GM06990 (cell line): ENCODE measurements around the gene IL10RA.
"Not testable (repeated sequence)": the region's sequence is repeated elsewhere in the genome, so short reads cannot be mapped to it uniquely, and the experiment has no call there.

Experiments
- DNase-seq: peaks from one replicate; pipeline ENCODE4 v3.0.0-alpha.2; 2011; ENCODE audit not compliant: insufficient read length; ENCODE audit errors: extremely low read depth
- H3K27me3 ChIP-seq: replicated peaks from 2 replicates; pipeline ENCODE4 v1.6.0; 2011; ENCODE audit warnings: low read length; ENCODE audit not compliant: control insufficient read depth, insufficient read depth
- H3K36me3 ChIP-seq: 2 replicates; pipeline ENCODE4 v1.5.1; 2011; ENCODE audit warnings: low read length; ENCODE audit not compliant: control insufficient read depth, insufficient read depth
- H3K4me3 ChIP-seq: replicated peaks from 2 replicates; pipeline ENCODE4 v1.5.1; 2011; ENCODE audit warnings: low read depth, mild to moderate bottlenecking, control low read depth, low read length
- TF ChIP-seq, protein P1 (sequence below): IDR thresholded peaks from 2 replicates; pipeline ENCODE4 v1.5.1; 2011; ENCODE audit warnings: low read length, control low read depth, mild to moderate bottlenecking, inconsistent platforms; ENCODE audit not compliant: insufficient read depth, poor library complexity, severe bottlenecking

IL10RA gene

DNA sequence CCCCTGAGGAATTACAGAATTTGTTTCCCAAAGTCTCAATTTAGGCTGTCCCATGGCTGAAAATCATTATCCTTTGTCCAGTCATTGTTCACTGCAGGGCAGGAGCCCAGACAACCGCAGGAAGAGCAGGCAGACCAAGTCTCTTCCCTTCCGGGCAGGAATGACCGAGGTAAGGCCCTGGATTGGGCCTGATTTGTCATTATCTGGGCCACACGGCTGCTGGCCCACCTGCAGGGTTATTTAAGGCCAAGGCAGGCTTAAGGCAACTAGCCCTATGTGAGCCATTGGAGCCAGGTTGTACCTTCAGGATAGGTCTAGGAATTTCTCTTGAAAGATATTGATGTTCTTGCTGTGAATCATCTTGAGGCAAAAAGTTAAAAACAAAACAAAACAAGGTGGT lies 9.7 kb upstream of the IL10RA start:
- Histone ChIP-seq H3K27me3 (no peaks in the 10 kb centered on the region), H3K4me3 (no peak overlapping the region), H3K36me3 (no peaks in the 10 kb centered on the region)
- TF ChIP-seq, protein P1, sequence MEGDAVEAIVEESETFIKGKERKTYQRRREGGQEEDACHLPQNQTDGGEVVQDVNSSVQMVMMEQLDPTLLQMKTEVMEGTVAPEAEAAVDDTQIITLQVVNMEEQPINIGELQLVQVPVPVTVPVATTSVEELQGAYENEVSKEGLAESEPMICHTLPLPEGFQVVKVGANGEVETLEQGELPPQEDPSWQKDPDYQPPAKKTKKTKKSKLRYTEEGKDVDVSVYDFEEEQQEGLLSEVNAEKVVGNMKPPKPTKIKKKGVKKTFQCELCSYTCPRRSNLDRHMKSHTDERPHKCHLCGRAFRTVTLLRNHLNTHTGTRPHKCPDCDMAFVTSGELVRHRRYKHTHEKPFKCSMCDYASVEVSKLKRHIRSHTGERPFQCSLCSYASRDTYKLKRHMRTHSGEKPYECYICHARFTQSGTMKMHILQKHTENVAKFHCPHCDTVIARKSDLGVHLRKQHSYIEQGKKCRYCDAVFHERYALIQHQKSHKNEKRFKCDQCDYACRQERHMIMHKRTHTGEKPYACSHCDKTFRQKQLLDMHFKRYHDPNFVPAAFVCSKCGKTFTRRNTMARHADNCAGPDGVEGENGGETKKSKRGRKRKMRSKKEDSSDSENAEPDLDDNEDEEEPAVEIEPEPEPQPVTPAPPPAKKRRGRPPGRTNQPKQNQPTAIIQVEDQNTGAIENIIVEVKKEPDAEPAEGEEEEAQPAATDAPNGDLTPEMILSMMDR: no peak
- no peak for DNase-seq

DNA sequence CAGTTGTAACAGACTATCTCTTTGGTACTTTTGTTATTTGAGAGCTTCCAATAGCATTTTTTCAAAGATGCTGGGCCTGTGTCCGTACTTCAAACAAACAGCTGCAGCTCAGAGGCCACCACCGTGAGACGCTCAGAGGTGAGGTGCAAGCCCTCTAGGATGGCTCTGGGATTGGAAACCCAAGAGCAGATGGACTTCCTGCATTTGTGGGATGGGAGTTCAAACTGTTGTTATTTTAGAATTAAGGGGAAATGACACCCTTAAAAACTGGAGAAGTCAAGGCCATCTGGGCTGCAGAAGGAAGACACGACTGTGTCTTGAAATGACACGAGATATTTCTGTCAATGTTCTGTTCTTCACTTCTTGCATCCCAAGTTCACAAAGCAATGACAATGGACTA lies 9.2 kb upstream of the IL10RA start:
- Histone ChIP-seq H3K27me3 (no peaks in the 10 kb centered on the region), H3K4me3 (no peak overlapping the region), H3K36me3 (no peaks in the 10 kb centered on the region)
- TF ChIP-seq, protein P1: no peak
- no peak for DNase-seq

DNA sequence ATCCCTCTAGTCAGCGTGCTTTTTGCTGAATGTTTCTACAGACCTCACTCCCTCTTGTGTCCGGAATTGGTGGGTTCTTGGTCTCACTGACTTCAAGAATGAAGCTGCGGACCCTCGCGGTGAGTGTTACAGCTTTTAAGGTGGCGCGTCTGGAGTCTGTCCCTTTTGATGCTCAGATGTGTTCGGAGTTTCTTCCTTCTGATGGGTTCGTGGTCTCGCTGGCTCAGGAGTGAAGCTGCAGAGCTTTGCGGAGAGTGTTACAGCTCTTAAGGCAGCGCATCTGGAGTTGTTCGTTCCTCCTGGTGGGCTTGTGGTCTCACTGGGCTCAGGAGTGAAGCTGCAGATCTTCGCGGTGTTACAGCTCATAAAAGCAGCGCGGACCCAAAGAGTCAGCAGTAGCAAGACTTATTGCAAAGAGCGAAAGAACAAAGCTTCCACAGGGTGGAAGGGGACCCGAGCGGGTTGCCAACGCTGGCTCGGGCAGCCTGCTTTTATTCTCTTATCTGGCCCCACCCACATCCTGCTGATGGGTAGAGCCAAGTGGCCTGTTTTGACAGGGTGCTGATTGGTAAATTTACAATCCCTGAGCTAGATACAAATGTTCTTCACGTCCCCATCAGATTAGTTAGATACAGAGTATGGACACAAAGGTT lies 8.5 kb upstream of the IL10RA start:
- not testable (repeated sequence) for H3K4me3 ChIP-seq, H3K36me3 ChIP-seq, DNase-seq, H3K27me3 ChIP-seq

DNA sequence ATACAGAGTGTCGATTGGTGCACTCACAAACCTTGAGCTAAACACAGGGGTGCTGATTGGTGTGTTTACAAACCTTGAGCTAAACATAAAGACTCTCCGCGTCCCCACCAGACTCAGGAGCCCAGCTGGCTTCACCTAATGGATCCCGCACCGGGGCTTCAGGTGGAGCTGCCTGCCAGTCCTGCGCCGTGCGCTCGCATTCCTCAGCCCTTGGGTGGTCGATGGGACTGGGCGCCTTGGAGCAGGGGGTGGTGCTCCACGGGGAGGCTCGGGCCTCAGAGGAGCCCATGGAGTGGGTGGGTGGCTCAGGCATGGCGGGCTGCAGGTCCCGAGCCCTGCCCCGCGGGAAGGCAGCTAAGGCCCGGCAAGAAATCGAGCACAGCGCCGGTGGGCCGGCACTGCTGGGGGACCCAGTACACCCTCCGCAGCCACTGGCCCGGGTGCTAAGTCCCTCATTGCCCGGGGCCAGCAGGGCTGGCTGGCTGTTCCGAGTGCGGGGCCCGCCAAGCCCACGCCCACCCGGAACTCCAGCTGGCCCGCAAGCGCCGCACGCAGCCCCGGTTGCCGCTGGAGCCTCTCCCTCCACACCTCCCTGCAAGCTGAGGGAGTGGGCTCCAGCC lies 7.8 kb upstream of the IL10RA start:
- H3K4me3 ChIP-seq, DNase-seq, H3K36me3 ChIP-seq, H3K27me3 ChIP-seq: not testable (repeated sequence)

DNA sequence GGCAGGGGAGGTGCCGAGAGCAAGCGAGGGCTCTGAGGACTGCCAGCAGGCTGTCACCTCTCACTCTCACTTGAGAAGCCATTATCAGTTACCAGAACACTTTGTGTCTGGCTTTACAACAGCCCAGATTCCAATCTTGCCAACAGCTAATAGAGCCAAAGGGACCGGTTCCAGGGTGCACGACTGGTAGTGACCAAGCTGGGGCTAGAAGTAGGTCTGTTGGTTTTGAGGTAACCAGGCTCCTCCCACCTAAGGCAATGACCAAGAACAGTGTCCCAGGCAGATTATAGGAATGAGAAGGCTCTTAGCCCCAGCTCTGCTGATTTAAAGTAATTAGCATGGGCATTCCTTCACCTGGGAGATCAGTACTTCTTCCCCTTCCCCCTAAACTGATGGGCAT lies 7.2 kb upstream of the IL10RA start:
- H3K27me3 ChIP-seq: no peaks in the 10 kb centered on the region
- DNase-seq: no peak
- H3K36me3 ChIP-seq: no peaks in the 10 kb centered on the region
- TF ChIP-seq, protein P1: no peak
- H3K4me3 ChIP-seq: no peak overlapping the region

DNA sequence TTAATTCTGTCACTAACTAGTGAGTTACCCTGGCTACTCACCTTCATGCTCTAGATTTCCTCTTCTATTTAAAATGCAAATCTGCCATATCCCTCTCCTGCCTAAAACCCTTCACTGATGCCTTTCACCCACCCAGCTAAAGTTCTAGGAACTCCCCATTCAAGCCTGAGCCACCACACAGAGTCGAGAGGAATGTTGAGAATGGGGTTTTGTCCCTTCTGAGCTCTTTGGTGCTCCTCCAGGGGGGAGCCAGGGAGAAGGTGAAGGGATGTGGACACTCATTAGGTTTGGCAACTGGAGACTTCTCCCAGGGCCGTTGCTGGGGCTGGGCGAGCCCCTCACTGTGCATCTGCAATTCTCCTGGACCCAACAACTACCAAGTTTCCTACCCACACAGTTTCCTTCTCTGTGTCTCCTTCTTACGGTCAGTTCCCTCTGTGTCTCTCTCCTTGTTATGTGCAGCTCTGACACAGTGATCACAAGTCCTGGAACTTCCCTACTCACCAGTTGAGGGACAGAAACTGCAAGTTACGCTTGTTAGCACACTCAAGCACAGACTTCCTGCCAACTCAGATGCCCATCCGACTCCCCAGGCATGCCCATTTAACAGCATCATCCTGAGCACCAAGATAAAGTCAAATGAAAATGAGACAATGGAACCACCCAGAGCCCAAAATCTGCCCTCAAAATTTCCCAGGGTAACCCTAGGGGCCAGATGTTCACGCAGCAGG lies 6.5 kb upstream of the IL10RA start:
- H3K27me3 ChIP-seq: no peaks in the 10 kb centered on the region
- no peak for DNase-seq
- H3K36me3 ChIP-seq: no peaks in the 10 kb centered on the region
- no peak overlapping the region for H3K4me3 ChIP-seq
- TF ChIP-seq, protein P1: no peak
